ENCODE data around the gene TAMM41. TPM values are rescaled to one million over a fixed set of nuclear protein-coding genes. Genes with fewer than 3 reads are reported as not detected.

Gene TAMM41
- total RNA-seq, 1 experiment from 2014 or later = 25.3 TPM

DNA sequence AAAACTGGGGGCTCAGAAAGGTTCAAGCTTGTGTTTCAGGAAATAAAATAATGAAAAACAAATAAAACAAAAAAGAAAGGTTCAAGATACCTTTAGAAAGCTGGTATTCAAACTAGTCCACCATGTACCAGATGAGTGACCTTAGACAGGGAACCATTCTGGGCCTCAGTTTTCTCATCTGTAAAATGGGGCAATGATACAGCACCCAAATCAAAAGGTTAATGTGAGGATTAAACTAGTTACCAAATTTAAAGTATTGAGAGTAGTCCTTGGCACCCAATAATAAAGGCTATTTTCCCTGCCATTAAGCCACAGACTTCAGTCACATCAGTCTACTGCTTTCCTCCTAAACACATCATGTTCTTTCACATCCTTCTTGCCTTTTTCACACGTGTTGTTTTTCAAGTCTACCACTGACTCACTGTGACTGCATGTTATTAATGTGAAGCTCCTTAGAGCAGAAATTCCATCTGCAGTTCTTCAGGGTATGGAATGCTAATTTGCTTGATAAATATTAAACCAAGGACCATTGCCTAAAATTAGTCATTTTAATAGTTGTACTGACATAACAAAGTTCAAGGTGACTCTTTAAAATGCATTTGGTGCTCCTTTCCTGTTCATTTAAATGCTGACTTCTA, 19.9 kb downstream of the TAMM41 start:
- Histone ChIP-seq H3K27me3 (replicated peaks; ENCODE audit: insufficient read depth, low read depth, low read length, poor library complexity) (no peaks in the 10 kb centered on the region), H3K27ac (ENCODE audit: low read depth, low read length, poor library complexity, severe bottlenecking) (no peak overlapping the region), H3K4me1 (ENCODE audit: insufficient read depth, low read length, poor library complexity, severe bottlenecking) (no peaks in the 10 kb centered on the region), H3K36me3 (ENCODE audit: insufficient read depth, low read length, poor library complexity, severe bottlenecking) (peaks cover 43% of the 10 kb centered on the region), H3K9me3 (ENCODE audit: low read depth, low read length, poor library complexity, severe bottlenecking) (no peaks in the 10 kb centered on the region), H3K4me3 (ENCODE audit: low read depth, low read length, poor library complexity, severe bottlenecking) (no peak overlapping the region)
- TF ChIP-seq EZH2 (IDR thresholded peaks at IDR 0.05; ENCODE audit: borderline replicate concordance, low read depth, low read length, poor library complexity, severe bottlenecking) = no peak
- TF ChIP-seq, protein P1, sequence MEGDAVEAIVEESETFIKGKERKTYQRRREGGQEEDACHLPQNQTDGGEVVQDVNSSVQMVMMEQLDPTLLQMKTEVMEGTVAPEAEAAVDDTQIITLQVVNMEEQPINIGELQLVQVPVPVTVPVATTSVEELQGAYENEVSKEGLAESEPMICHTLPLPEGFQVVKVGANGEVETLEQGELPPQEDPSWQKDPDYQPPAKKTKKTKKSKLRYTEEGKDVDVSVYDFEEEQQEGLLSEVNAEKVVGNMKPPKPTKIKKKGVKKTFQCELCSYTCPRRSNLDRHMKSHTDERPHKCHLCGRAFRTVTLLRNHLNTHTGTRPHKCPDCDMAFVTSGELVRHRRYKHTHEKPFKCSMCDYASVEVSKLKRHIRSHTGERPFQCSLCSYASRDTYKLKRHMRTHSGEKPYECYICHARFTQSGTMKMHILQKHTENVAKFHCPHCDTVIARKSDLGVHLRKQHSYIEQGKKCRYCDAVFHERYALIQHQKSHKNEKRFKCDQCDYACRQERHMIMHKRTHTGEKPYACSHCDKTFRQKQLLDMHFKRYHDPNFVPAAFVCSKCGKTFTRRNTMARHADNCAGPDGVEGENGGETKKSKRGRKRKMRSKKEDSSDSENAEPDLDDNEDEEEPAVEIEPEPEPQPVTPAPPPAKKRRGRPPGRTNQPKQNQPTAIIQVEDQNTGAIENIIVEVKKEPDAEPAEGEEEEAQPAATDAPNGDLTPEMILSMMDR (conservative IDR thresholded peaks at IDR 0.05; ENCODE audit: low read depth, low read length) = no peak
- no TSS peak for BruUV-seq (replicated peaks)
- DNase-seq (ENCODE audit: low spot score) = no peak
- POLR2A ChIA-PET (ENCODE audit: low non-redundant PET) = interaction anchor here (0.7 kb wide), 1 partner anchor 243 kb away, joined by 4 read pairs; no protein-coding TSS in a partner anchor
- CTCF ChIA-PET = no interaction called here
- intact Hi-C loops (cut with micrococcal nuclease; ENCODE audit: unreplicated experiment) = no loop called here

DNA sequence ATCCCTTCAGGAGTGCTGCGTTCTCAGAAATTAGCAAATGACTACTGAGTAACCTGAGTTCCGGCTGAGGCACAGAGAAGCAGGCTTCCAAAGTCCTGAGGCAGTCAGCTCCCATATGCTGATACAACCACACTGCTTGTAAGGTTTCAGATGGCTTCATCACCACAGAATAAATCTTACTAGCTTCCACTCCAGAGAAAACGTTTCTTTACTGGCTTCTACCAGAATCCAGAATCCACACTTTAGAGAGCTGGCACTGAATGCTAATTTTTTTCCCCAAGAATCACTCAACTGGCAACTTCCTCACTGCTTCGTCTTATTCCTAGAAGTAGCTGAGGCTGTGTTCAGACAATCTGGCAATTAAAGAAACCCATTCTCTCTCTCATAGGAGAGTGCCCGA, 21.4 kb downstream of the TAMM41 start:
- no peak overlapping the region for H3K27ac ChIP-seq (ENCODE audit: low read depth, low read length, poor library complexity, severe bottlenecking)
- no TSS peak for BruUV-seq (replicated peaks)
- no peaks in the 10 kb centered on the region for H3K27me3 ChIP-seq (replicated peaks; ENCODE audit: insufficient read depth, low read depth, low read length, poor library complexity)
- intact Hi-C loops (cut with micrococcal nuclease; ENCODE audit: unreplicated experiment) = no loop called here
- ChIA-PET POLR2A (ENCODE audit: low non-redundant PET) (no interaction called here), CTCF (no interaction called here)
- no peaks in the 10 kb centered on the region for H3K9me3 ChIP-seq (ENCODE audit: low read depth, low read length, poor library complexity, severe bottlenecking)
- H3K36me3 ChIP-seq (ENCODE audit: insufficient read depth, low read length, poor library complexity, severe bottlenecking) = peaks cover 37% of the 10 kb centered on the region
- no peak overlapping the region for H3K4me3 ChIP-seq (ENCODE audit: low read depth, low read length, poor library complexity, severe bottlenecking)
- DNase-seq (ENCODE audit: low spot score) = no peak
- H3K4me1 ChIP-seq (ENCODE audit: insufficient read depth, low read length, poor library complexity, severe bottlenecking) = no peaks in the 10 kb centered on the region
- TF ChIP-seq, protein P1 (conservative IDR thresholded peaks at IDR 0.05; ENCODE audit: low read depth, low read length) = no peak
- no peak for TF ChIP-seq EZH2 (IDR thresholded peaks at IDR 0.05; ENCODE audit: borderline replicate concordance, low read depth, low read length, poor library complexity, severe bottlenecking)

DNA sequence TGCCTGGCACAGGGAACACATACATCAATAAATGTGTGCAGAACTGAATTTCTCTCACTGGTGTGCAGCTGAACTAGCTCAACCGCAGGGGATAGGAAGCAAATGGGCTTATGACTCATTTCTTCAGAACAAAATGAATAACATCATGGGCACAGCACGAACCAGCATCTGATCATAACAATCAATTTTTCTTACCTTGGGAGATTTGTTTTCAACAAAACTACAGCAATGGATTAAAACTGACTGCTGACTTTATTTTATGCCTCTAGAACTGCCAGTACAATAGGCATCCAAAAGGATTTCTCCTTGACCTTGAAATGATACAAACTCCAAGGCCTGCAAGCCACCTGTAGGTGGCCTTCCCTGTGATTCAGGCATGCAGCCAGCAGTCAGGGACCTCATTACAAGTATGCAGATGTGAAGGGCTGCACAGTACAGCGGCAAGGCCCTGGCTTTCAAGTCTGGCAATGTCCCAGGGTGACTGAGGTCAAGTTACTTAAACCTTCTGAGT, 26.1 kb downstream of the TAMM41 start:
- TF ChIP-seq, protein P1 (conservative IDR thresholded peaks at IDR 0.05; ENCODE audit: low read depth, low read length) = no peak
- no peak for TF ChIP-seq EZH2 (IDR thresholded peaks at IDR 0.05; ENCODE audit: borderline replicate concordance, low read depth, low read length, poor library complexity, severe bottlenecking)

More for the DNA sequence above, 26.1 kb downstream of the TAMM41 start:
- no peak overlapping the region for H3K27ac ChIP-seq (ENCODE audit: low read depth, low read length, poor library complexity, severe bottlenecking)
- CTCF ChIA-PET = no interaction called here
- H3K27me3 ChIP-seq (replicated peaks; ENCODE audit: insufficient read depth, low read depth, low read length, poor library complexity) = no peaks in the 10 kb centered on the region
- intact Hi-C loops (cut with micrococcal nuclease; ENCODE audit: unreplicated experiment) = no loop called here
- DNase-seq (ENCODE audit: low spot score) = peak; percentile 33
- no TSS peak for BruUV-seq (replicated peaks)
- POLR2A ChIA-PET (ENCODE audit: low non-redundant PET) = no interaction called here
- H3K4me1 ChIP-seq (ENCODE audit: insufficient read depth, low read length, poor library complexity, severe bottlenecking) = no peaks in the 10 kb centered on the region
- no peaks in the 10 kb centered on the region for H3K9me3 ChIP-seq (ENCODE audit: low read depth, low read length, poor library complexity, severe bottlenecking)
- peaks cover 10% of the 10 kb centered on the region for H3K36me3 ChIP-seq (ENCODE audit: insufficient read depth, low read length, poor library complexity, severe bottlenecking)
- H3K4me3 ChIP-seq (ENCODE audit: low read depth, low read length, poor library complexity, severe bottlenecking) = no peak overlapping the region

Data from A673 (cell line).